Stomach (tissue), 9 donors: ENCODE measurements around the gene IL18R1. TPM values are rescaled to one million over a fixed set of nuclear protein-coding genes. Genes with fewer than 3 reads are reported as not detected.

Source experiments
- DNase-seq, 2 donors: peaks; one replicate each; pipeline versions ENCODE4 v3.0.0 to v3.0.0-alpha.2; 2013 to 2019
- H3K27ac ChIP-seq, 5 donors: fragments of 200-600 bp in 4 of 5; sonication (generic) in 4 of 5; one replicate each; pipeline ENCODE4 v1.5.1; 2013 to 2019; ENCODE audit warnings: mild to moderate bottlenecking in 1 of 5, moderate library complexity in 1 of 5
- H3K27me3 ChIP-seq, 3 donors: fragments of 200-600 bp; sonication (generic); one replicate each; pipeline ENCODE4 v1.5.1; 2017 to 2019; ENCODE audit warnings: mixed run types in 1 of 3
- H3K36me3 ChIP-seq, 4 donors: fragments of 200-600 bp; sonication (generic); 1 replicate in 3 of 4; 2 replicates in 1 of 4; pipeline ENCODE4 v1.5.1; 2016 to 2019
- H3K4me1 ChIP-seq, 4 donors: fragments of 200-600 bp; sonication (generic); one replicate each; pipeline ENCODE4 v1.5.1; 2016 to 2019
- H3K4me3 ChIP-seq, 4 donors: fragments of 200-600 bp; sonication (generic) in 3 of 4; one replicate each; pipeline ENCODE4 v1.5.1; 2016 to 2019; ENCODE audit warnings: mild to moderate bottlenecking in 1 of 4
- H3K9me3 ChIP-seq, 4 donors: fragments of 200-600 bp; sonication (generic); one replicate each; pipeline ENCODE4 v1.5.1; 2016 to 2019
- EP300 ChIP-seq: sonication (generic); formaldehyde crosslinking; IDR thresholded peaks from one replicate; pipeline ENCODE4 v1.6.1; 2017; ENCODE audit warnings: antibody characterized with exemption
- POLR2A ChIP-seq, 4 donors: fragments of 450-650 bp; IDR thresholded peaks; one replicate each; pipeline ENCODE4 v1.6.1; 2016; ENCODE audit warnings: antibody characterized with exemption in 4 of 4, control low read depth in 2 of 4, mild to moderate bottlenecking in 1 of 4, moderate library complexity in 1 of 4
- POLR2AphosphoS5 ChIP-seq, 3 donors: sonication (generic); formaldehyde crosslinking; IDR thresholded peaks; one replicate each; pipeline ENCODE4 v1.6.1; 2016; ENCODE audit warnings: antibody characterized with exemption in 3 of 3
- WGBS, 5 donors: extraction: QIAGEN DNeasy Blood & Tissue Kit in 3 of 5; methylation state at CpG; one replicate each; pipeline versions ENCODE4 v1.1.5 to v1.1.7; 2013 to 2018; 5-methylcytosine and 5-hydroxymethylcytosine counted together
- intact Hi-C: fragments of 100-400 bp; cut with DNase I; formaldehyde crosslinking; loops from one replicate; pipeline ENCODE4 v1.15.1; 2023; ENCODE audit warnings: low total_unique reads
- polyA plus RNA-seq, 3 donors: library from polyadenylated mRNA; stranded (reverse); fragments of 200-250 nt; gene quantifications; one replicate each; pipeline ENCODE4 v1.2.3, GENCODE V29; 2013
- small RNA-seq, 4 donors: library from RNA; depleted of rRNA; stranded (forward); fragments of <200 nt; gene quantifications; one replicate each; pipeline ENCODE3, GENCODE V24; 2016
- total RNA-seq, 5 donors: library from RNA; depleted of rRNA; stranded (reverse); fragments of >200 nt; gene quantifications; one replicate each; pipeline versions ENCODE4 v1.1.0 to v1.2.3, GENCODE V29; 2014 to 2016
- TF ChIP-seq, protein P1 (sequence below), 7 experiments: fragments of 450-650 bp in 4 of 7; fragments of 200-600 bp in 3 of 7; sonication (generic) in 3 of 7; IDR thresholded peaks; one replicate each; pipeline ENCODE4 v1.5.1; 2016 to 2019; ENCODE audit warnings: antibody characterized with exemption in 7 of 7, control low read depth in 2 of 7, mild to moderate bottlenecking in 1 of 7
- donor health status: healthy with polysubstance abuse.
- donor health status: Bipolar disorder and iron deficiency.
- donor health status: healthy.

The IL18R1 gene
- total and polyA plus RNA-seq, 8 donors: 0.29 to 83.9 (median 2.5) TPM

GRCh38 chr2:102442967-102443828 lies 87.6 kb downstream of the IL18R1 start:
- H3K4me1 ChIP-seq: peaks cover 0 to 12% (median 7%) of the 10 kb centered on the region in 4 donors
- H3K9me3 ChIP-seq: no peaks in the 10 kb centered on the region
- DNase-seq: peak in 1 of 2 donors; percentile 66
- H3K27ac ChIP-seq: peak overlapping the region in 2 of 5 donors; percentile 5 to 18
- intact Hi-C loops: loop anchor here (10.0 kb wide), 1 partner anchor 188 kb away; no protein-coding TSS in a partner anchor
- WGBS, 5 donors: 24 to 32% (median 25%) methylated on average over 13 of the region's 13 CpGs
- H3K36me3 ChIP-seq: no peaks in the 10 kb centered on the region
- H3K27me3 ChIP-seq: no peaks in the 10 kb centered on the region
- H3K4me3 ChIP-seq: no peak overlapping the region
- TF ChIP-seq POLR2AphosphoS5 (IDR thresholded peaks at IDR 0.05) (no peak), POLR2A (IDR thresholded peaks at IDR 0.05) (no peak), EP300 (no peak)
- TF ChIP-seq, protein P1, sequence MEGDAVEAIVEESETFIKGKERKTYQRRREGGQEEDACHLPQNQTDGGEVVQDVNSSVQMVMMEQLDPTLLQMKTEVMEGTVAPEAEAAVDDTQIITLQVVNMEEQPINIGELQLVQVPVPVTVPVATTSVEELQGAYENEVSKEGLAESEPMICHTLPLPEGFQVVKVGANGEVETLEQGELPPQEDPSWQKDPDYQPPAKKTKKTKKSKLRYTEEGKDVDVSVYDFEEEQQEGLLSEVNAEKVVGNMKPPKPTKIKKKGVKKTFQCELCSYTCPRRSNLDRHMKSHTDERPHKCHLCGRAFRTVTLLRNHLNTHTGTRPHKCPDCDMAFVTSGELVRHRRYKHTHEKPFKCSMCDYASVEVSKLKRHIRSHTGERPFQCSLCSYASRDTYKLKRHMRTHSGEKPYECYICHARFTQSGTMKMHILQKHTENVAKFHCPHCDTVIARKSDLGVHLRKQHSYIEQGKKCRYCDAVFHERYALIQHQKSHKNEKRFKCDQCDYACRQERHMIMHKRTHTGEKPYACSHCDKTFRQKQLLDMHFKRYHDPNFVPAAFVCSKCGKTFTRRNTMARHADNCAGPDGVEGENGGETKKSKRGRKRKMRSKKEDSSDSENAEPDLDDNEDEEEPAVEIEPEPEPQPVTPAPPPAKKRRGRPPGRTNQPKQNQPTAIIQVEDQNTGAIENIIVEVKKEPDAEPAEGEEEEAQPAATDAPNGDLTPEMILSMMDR (IDR thresholded peaks at IDR 0.05): peak in 5 of 7 experiments; percentile 39 to 72 (median 63)

DNA sequence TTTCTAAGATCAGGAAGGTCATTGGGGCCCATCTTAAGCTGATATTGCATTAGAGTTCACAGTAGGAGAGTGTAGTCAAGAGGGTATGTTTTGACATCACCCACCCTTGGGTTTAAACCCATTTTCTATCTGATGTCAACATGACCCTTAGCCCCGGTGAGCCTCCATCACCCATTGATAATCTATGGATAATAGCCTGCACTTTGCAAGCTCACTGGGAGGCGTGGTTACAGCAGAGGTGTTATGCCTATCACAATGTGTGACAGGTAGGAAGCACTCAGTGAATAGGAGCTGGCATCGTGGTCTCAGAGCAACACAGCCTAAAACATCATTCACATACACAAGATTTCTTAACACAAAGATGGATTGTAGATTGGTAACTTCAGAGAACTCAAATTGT lies 88.6 kb downstream of the IL18R1 start:
- intact Hi-C loops: loop anchor here (10.0 kb wide), 1 partner anchor 189 kb away; no protein-coding TSS in a partner anchor
- H3K27ac ChIP-seq: no peak overlapping the region
- H3K4me3 ChIP-seq: no peak overlapping the region
- no peaks in the 10 kb centered on the region for H3K27me3 ChIP-seq
- 46 to 73% (median 62%) methylated on average over 3 of the region's 3 CpGs for WGBS, 5 donors
- DNase-seq: no peak
- TF ChIP-seq POLR2A (IDR thresholded peaks at IDR 0.05) (no peak), POLR2AphosphoS5 (IDR thresholded peaks at IDR 0.05) (no peak), EP300 (no peak)
- TF ChIP-seq, protein P1 (IDR thresholded peaks at IDR 0.05): no peak
- peaks cover 0 to 12% (median 7%) of the 10 kb centered on the region in 4 donors for H3K4me1 ChIP-seq
- H3K9me3 ChIP-seq: no peaks in the 10 kb centered on the region
- no peaks in the 10 kb centered on the region for H3K36me3 ChIP-seq

- DNase-seq: no peak
- intact Hi-C loops: loop anchor here (10.0 kb wide), 1 partner anchor 192 kb away; no protein-coding TSS in a partner anchor
- Histone ChIP-seq H3K27ac (no peak overlapping the region), H3K27me3 (no peaks in the 10 kb centered on the region), H3K4me3 (no peak overlapping the region), H3K4me1 (peaks cover 0 to 12% (median 7%) of the 10 kb centered on the region in 4 donors), H3K36me3 (no peaks in the 10 kb centered on the region), H3K9me3 (no peaks in the 10 kb centered on the region)
- TF ChIP-seq POLR2A (IDR thresholded peaks at IDR 0.05): no peak
- no peak for TF ChIP-seq POLR2AphosphoS5 (IDR thresholded peaks at IDR 0.05)
- TF ChIP-seq, protein P1 (IDR thresholded peaks at IDR 0.05): no peak
- TF ChIP-seq EP300: no peak
- WGBS, 5 donors: 91 to 99% (median 96%) methylated on average over 9 of the region's 9 CpGs
Measured at GRCh38 chr2:102446936-102447335, 91.3 kb downstream of the IL18R1 start.

Small RNA genes lying within 50 kb of the gene (small RNA-seq; reads per million reads assigned to genes)
- 0 to 0.38 (median 0.03) reads per million in 4 donors for gene MIR4772

Other genes starting within 250 kb of the IL18R1 start
- gene IL1R1, start 213.1 kb upstream of the IL18R1 start, total RNA-seq: 10 to 100 TPM; 17.5 to 67.7 (median 49.1) TPM
- gene IL1R1, start 213.1 kb upstream of the IL18R1 start, polyA plus RNA-seq: 100 to 1,000 TPM in 1 of 3 donors, 10 to 100 TPM in 2; 26.5 to 109 (median 75.3) TPM
- 1 to 10 TPM in 3 of 5 donors, not detected in 2; 2.2 to 4.3 (median 2.9) TPM for gene IL1RL2, start 168.8 kb upstream of the IL18R1 start, total RNA-seq
- 1 to 10 TPM in 2 of 3 donors, under 1 TPM in 1; 0.61 to 2.6 (median 1.2) TPM for gene IL1RL2, start 168.8 kb upstream of the IL18R1 start, polyA plus RNA-seq
- gene IL1RL1, start 44.2 kb upstream of the IL18R1 start, total RNA-seq: 10 to 100 TPM in 4 of 5 donors, under 1 TPM in 1; 0.29 to 61.7 (median 29.4) TPM
- gene IL1RL1, start 44.2 kb upstream of the IL18R1 start, polyA plus RNA-seq: 10 to 100 TPM in 2 of 3 donors, 1 to 10 TPM in 1; 2.9 to 40.9 (median 21.4) TPM
- gene IL18RAP, start 67.4 kb downstream of the IL18R1 start, total RNA-seq: 10 to 100 TPM in 2 of 5 donors, 1 to 10 TPM in 2, not detected in 1; 1.8 to 33.3 (median 10.4) TPM
- 1 to 10 TPM in 2 of 3 donors, under 1 TPM in 1; 0.50 to 1.7 (median 1.2) TPM for gene IL18RAP, start 67.4 kb downstream of the IL18R1 start, polyA plus RNA-seq
- 100 to 1,000 TPM in 3 of 5 donors, 10 to 100 TPM in 1, not detected in 1; 92.4 to 143 (median 117) TPM for gene SLC9A4, start 117.4 kb downstream of the IL18R1 start, total RNA-seq
- 10 to 100 TPM in 1 of 3 donors, 1 to 10 TPM in 2; 4.7 to 18.0 (median 8.9) TPM for gene SLC9A4, start 117.4 kb downstream of the IL18R1 start, polyA plus RNA-seq